Panc1 (cell line): ENCODE data around the gene EXOC6B.

Source experiments
- CTCF ChIP-seq: fragments of 450-650 bp; IDR thresholded peaks from 2 replicates; pipeline ENCODE4 v1.5.1; 2017; ENCODE audit warnings: mild to moderate bottlenecking
- POLR2AphosphoS5 ChIP-seq: IDR thresholded peaks from 2 replicates; pipeline ENCODE4 v1.6.1; 2012; ENCODE audit warnings: mild to moderate bottlenecking, low read depth, low read length, moderate library complexity
- TCF7L2 ChIP-seq: IDR thresholded peaks from 2 replicates; pipeline ENCODE4 v1.6.1; 2011; ENCODE audit warnings: mild to moderate bottlenecking, low read depth, low read length, inconsistent platforms

GRCh38 chr2:72638600-72639211 lies 187.1 kb downstream of the EXOC6B start:
- no peak for TF ChIP-seq CTCF
- no peak for TF ChIP-seq POLR2AphosphoS5
- no peak for TF ChIP-seq TCF7L2
